Amniotic stem cell (primary cell): Measurements from ENCODE around the gene RAB40AL.

Experiments used
- DNase-seq: peaks from one replicate; lab custom pipeline; 2025; lab: John Stamatoyannopoulos, UW

RAB40AL gene

DNA sequence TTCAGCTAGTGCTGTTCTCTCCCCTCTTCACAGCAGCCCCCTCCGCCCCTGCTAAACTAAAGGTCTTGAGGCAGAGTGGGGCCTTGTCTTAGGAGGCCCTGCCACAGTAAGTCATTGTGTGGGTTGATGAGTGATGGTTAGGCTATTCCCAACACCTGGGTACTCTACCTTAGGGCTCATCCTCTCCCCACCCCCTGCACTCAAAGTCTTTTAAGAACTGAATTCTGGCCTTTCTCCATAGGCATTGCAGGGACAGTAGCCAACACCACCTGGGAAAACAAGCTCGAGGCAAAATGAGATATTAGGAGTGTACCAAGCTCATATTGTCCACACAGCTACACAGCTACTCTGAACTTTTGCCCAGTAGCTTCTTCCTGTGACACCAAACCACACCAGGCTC, 42.5 kb downstream of the RAB40AL start:
- DNase-seq: no peak

- no peak for DNase-seq
Measured at GRCh38 chrX:102983205-102983604, 46.1 kb downstream of the RAB40AL start.

DNA sequence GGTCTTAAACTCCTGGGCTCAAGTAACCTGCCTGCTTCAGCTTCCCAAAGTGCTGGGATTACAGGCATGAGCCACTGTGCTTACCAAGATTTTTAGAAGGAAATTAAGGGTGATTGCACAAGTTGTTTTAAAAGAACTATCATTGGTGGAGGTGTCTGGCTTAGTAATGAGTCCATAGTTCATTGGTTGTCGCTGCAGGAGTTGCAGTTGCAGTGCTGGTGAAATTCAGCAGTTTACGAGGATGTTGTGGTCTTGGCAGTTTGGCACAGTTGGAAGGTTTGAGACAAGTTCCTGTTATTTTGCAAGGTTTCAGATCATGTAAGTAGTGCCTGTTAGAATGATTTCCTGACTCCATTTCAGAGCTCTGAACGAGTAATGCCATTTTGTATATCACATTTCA, 48.1 kb downstream of the RAB40AL start:
- no peak for DNase-seq
